GM19240 (cell line): ENCODE data around the gene MYO6.

Source experiments
- DNase-seq: peaks from one replicate; pipeline ENCODE4 v3.0.0; 2011; ENCODE audit warnings: low spot score; ENCODE audit not compliant: insufficient read length

MYO6 gene

DNA sequence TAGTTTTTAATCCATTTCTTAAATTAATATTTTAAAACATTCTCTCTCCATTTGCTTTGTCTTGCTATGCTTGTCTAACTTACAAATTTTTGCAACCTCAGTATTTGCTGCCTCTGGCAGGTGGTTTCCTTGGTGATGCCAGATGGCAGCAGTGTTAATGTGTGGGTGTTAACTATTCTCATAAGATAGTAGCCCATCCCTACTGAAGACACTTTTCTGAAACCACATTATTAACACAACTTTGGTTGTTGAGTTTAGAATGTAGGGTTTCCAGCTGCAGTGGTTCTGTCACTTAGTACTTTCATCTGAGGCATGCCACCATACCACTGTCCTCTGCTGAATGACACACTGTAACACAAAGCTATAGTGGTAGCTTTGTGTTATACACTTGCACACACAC is 75.1 kb downstream of the MYO6 start:
- no peak for DNase-seq

DNA sequence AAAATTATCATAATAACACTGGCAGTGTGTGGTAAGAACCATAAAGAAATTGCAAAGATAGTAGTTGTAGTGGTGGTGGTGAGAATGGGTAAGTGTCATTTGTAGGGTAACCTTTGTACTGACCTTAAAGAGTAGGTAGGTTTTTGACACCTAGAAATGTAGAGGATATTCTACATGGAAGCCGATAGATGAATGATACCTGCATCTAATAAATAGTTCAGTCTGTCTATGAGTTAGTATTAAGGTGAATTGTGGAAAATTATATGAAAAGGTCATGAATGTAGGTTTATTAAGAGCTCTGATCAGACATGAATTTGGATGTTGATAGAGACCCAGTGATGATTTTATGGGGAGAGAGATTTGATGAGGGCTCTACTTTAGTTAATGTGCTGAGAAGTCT is 78.1 kb downstream of the MYO6 start:
- no peak for DNase-seq

DNA sequence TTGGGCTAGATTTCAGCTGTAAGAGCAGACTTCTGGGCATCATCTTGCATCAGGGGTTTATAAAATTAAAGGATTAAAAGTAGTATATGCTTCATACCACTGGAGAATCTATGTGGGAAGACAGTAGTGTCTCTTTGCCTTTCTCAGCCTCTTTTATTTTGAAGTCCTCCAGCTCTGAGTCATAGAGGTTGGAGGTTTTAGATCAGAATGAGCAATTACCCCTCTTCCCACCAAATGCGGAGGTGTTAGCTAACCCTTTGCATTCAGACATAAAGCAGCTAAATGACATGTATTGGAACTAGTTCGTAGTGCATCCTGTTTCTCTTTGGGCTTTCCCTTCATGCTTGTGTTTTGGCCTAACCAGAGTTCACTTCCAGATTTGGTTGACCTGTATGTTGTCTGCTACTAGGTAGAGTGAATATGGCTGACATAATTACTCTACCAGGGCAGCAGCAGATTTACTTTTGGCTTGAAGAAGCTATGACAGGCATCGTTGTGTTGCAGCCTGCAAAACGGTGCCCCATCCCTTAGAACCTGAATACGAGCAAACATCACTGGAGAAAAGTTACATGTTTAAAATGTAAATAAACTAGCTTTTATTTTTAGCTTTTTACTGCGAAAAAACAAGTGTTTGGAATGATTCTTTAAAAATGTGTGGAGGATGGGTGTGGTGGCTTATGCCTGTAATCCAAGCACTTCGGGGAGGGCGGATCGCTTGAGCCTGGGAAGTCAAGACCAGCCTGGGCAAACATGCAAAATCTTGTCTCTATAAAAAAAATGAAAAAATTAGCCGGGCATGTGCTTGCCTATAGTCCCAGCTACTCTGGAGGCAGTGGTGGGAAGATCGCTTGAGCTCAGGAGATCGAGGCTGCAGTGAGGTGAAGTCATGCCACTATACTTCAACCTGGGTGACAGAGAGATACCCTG is 82.2 kb downstream of the MYO6 start:
- no peak for DNase-seq

DNA sequence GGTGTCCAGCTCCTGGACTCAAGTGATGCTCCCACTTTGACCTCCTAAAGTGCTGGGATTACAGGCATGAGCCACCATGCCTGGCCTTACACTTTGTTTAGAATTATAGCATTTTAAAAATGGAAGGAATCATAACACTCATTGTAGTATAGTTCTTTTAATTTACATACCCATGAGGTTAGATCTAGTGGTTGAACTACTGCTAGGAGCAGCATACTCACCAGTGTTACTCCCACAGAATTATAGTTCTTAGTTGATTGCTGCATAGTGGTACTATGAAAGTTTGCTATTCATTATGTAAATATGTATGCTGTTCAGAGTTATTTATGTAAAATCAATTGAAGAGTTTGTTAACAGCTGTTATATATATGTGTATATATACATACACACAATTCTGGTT is 85.4 kb downstream of the MYO6 start:
- no peak for DNase-seq

DNA sequence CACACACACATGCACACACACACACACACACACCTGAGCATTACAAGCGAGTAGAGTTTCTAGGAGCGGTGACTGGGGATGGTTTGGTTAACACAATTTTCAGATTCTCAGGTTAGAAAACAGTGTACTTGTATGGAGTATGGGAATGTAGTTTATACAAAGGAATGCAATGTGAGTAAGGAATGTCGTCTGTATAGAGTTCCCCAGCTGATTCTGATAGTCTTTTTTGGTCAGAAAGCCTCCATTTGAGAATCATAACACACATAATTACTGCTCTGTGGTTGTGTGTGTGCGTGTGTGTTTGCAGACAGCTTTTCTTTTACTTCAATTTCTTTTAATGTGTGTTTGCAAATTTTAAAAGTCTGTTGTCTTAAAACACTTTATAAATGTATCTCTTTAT is 93.2 kb downstream of the MYO6 start:
- DNase-seq: no peak

DNA sequence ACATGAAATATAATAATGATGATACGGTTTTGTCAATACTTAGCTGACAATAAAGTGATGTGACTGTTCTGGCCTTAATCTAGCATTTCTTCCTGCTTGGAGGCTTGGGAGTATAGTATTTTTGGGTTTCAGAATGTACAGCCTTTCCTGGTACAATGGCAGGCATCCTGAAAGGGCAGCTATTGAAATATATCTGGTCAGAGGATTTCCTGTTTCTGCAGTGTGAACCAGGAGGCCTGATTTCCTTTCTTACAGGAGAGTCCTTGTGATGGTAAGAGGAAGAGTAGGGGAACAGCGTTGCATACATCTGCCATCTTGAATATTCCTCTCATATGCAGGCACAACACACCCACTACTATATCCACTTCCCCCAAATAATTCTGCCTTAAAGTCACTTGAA is 93.7 kb downstream of the MYO6 start:
- no peak for DNase-seq

DNA sequence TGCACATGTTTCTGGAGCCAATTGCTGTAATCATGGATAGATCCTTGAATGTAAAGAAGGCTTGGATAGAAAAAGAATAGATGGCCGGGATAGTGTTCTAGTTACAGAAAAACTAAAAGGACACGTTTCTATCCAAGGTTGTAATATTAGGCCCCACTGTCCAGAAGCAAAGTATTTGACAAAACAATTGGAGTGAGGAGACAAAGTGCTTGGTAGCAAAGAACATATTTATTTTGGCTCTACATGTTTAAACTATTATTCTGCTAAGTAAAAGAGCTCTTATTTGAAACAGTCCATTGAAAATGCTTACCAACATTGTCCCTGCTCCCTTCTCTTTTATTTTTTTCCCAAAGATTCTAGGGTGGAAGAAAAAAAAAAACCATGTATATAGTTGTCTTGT is 94.4 kb downstream of the MYO6 start:
- no peak for DNase-seq

DNA sequence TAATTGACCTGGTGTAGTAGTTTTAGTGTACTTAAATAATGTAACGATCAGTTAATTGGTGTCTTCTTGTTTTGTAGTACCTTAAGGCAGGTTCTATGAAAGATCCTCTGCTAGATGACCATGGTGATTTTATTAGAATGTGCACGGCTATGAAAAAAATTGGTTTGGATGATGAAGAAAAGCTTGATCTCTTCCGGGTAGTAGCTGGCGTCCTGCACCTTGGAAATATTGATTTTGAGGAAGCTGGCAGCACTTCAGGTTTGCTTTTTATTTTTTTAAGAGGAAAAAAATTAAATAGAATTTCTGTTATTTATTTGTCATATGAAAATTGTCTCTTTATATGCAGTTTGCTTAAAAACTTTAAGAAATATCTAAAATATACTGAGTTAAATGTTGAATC is 99.2 kb downstream of the MYO6 start:
- no peak for DNase-seq

DNA sequence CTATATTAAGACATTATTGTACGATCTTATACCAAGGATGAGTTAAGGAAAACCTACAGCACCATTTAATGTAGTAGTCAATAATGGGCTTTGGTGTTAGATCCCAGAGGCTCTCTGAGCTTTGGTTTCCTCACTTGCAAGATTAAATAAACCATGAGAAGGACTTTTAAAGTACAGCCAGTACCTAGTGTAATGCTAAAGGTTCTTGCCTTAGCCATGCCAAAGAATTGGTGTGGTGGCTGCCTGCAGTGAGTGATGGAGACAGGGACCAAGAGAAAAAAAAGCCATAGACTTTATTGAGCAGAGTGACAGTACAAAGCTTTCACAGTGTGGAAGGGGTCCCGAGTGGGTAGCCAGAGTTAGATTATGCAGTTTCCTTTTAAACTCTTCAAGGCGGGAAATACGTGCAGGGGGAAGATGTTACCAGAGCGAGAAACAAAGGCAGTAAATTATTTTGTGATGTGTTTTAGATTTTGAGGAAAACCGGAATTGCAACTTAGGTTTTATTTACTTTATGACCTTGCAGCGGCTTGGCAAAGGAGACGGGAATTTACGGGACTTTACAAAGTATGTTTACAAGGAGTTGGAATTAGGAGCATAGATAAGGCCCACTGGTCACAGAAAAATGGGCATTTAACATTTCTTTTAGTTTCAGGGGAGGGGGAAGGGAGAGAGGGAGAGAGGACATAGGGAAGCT is 100.4 kb downstream of the MYO6 start:
- no peak for DNase-seq

DNA sequence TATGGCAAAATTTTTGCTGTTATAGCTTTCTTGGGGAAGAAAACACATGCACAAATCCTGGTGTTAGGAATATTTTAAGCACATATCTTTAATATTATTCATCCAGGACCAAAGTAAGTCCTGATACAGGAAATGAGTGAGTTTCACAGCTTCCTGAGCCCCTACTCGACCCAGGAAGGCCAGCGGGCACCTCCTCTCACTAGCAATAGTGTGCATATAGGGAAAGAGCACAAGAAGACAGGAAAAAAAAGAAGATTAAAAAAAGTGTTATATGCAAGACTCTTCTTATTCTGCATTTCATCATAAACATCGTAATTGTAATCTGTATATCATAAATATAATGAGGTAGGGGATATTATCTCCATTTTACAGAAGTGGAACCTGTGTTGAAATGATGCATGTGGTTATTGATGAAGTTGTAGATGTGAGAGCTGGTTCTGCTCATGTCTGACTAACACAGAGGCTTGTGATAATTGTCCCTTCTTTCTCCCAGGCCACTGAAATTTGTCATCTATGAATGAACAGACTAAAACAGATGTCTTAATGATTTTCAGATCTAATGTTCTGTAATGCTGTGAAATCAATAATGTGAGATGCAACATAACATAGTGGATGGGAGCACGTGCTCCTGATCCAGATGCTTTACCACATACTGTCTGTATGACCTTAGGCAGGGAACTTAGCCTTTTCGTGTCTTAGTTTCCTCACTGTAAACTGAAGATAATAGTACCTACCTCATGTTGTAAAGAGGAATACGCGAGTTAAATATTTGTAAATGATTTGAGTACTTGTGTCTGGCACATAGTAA is 101.2 kb downstream of the MYO6 start:
- DNase-seq: no peak

DNA sequence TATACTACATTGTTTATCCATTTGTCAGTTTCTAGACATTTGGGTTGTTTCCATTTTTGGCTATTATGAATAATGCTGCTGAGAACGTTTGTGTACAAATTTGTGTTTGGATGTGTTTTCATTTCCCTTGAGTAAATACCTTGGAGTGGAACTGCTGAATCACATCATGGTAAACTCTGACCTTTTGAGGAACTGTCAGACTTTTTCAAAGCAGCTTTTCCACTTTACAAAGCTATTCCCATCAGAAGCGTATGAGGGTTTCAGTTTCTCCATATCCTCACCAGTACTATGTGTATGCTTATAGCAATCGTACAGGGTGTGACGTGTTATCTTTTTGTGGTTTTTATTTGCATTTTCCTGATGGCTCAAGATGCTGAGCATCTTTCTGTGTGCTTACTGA is 103.7 kb downstream of the MYO6 start:
- DNase-seq: no peak

DNA sequence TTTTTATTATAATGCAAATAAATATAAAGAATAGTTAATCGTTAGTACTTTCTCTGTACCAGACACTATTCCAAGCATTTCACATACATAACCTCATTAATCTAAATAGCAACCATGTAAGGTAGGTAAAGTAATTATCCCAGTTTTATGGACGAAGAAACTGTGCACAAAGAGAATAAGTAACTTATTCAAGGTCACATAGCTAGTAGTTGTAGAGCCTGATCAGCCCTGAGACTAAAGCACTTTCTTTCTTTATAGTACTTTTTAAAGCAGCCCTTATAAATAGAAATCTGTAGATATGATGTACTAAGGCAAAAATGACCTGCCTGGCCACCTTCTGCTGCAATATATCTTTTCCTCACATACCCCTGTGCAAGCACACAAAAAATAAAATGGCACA is 104.8 kb downstream of the MYO6 start:
- no peak for DNase-seq

DNA sequence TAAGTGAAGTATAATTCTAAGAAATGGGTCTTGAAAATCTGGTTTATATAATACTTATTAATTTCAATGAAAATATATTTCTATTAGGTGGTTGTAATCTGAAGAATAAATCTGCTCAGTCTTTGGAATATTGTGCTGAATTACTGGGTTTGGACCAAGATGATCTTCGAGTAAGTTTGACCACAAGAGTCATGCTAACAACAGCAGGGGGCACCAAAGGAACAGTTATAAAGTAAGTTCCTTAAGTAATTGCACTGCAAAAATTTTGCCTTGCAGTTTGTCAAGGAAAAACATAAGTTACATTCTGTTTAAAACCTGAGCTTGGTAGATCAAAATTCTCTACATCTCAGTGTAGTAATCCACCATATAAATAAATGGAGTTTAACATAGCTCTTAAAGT is 106.0 kb downstream of the MYO6 start:
- DNase-seq: no peak

DNA sequence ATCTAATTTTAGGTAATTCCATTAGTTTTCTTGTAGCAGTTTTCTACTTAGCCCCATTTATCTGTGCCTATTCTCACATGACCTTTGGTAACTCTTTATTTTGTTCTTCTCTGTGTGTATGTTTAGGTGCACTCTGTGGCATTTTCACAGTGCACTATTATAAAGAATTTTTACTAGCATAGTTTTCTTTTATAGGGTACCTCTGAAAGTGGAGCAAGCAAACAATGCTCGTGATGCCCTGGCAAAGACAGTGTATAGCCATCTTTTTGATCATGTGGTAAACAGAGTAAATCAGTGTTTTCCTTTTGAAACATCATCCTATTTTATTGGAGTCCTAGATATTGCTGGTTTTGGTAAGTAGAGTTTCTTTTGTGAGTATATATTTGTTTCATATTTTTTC is 107.9 kb downstream of the MYO6 start:
- no peak for DNase-seq

DNA sequence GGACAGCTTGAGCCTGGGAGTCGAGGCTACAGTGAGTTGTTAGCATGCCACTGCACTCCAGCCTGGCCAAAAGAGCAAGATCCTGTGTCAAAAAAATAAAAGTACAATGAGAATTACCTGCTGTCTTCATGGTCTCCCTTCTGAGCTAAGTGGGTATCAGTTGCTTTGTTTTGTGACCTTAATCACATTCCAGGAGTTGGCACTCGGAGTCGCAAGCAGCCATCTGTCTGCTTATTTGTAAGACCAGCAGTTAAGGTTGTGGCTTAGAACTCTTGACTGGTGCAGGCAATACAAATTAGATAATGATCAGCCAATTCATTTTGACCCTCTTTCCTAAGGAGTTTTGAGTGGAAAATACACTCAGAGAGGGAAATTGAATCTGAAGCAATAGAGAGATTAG is 114.0 kb downstream of the MYO6 start:
- DNase-seq: no peak

DNA sequence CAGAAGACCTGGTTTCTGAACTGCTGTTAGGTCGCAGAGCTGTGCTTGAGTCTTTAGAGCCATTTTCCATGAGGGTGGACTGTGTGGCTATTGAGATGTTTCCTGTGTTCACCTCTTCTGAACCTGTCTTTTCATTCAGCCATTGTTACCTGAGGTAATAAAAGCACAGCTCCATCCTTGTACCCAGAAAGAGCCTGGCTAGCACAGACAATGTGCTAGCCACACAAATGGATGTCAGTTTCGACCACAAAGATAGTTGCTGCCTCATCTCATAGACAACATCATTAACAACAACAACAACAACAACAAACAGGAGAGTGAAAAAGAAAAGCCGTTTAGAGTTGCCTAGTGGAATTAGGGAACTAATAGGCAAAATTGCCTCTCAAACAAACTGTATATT is 114.7 kb downstream of the MYO6 start:
- DNase-seq: no peak

DNA sequence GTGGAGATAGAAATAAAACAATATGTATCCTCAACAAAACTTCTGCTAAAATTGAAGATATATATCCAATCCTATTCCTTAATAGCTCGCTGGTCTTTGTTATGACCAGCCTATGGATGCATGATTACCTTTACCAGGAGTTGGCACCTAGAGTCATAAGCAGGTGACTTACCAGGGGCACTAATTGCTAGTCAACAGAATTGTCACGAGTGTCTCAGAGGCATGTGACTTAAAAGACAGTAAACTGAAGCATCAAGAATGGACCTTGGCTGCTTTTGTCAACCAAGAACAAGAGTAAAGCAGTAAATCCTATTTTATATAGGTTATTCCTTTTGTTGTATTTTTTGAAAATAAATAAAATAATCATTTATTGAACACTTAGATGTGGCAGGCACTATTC is 115.4 kb downstream of the MYO6 start:
- no peak for DNase-seq

DNA sequence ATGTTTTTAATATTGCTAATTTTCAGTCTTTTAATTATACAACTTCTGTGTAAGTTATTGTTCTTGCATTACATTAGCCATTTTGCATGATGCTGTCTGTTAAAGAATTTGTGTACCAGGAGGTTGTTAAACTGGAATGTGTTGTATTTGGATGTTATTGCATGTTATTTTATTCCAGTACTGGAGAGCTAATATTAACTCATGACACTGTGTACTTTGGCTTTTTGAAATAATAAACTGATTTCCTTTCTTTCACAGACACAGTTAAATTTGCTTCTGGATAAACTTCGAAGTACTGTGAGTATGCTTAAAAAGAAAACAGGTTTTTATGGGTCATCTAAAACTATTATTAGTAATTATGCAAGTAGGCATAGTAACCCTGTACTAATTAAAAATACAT is 121.3 kb downstream of the MYO6 start:
- DNase-seq: no peak

DNA sequence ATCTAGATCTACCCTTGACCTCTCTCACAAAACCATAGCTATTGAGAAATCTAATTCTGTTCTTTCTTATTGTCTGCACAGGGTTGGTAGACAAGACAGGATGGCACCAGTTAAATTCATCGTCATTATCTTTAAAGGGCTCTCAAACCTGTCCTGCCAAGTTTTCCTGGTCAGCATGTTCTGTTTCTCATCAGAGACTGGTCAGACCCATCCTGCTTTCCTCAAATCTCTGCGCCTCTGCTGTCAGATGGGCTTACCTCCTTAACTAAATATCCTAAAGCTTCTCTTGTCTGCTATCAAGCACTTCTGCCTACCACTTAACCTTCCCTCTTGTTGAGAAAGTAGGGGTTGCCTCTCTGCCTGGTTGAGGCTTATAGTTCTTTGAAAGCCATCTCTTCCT is 125.2 kb downstream of the MYO6 start:
- no peak for DNase-seq

DNA sequence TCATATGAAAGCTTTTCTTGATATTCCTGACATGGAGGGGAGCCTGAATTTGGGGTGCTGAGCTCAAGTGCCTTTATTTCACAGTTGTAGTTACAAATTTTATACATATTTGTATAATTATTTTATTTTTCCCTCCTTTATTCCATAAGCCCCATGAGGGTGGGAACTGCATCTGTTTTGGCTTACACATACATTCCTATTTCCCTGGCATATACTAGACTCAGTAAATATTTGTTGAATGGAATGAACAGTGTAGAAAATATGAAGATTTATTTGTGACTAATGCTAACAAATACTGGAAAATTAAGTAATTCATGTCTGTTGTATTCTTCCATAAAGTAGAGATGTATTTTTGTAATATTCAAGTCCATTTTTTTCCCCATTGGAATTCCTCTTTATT is 127.1 kb downstream of the MYO6 start:
- no peak for DNase-seq

DNA sequence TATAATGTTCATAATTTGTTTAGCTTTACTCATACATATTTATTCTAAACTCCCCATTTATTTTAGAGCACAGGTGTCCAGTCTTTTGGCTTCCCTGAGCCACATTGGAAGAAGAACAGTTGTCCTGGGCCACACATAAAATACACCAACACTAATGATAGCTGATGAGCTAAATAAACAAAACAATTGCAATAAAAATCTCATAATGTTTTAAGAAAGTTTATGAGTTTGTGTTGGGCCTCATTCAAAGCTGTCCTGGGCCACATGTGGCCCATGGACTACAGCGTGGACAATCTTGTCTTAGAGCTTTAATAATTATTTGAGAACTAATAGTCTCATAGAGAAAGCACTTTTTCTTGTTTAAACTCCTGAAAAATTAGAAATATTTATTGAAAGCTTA is 131.3 kb downstream of the MYO6 start:
- DNase-seq: no peak

DNA sequence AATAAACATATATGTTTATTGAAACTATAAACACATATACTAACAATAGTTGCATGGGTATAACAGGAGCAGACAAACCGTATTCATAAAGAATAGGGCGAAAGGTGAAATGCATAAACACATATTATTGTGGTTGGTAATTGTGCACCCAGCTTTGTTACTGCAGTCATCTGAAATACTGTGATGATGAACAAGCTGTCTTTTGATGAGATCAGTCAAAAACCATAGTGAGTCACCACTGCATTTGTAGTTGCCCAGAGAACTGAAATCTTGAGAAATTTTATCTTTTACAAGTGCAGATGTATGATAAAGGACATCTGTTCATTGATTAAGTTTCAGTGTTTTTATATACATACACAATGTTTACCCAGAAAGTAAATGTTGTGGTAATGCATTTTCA is 133.7 kb downstream of the MYO6 start:
- no peak for DNase-seq
